NB4 (cell line): ENCODE results near the gene ZFAND3.

Experiments used
- MYC ChIP-seq: IDR thresholded peaks from 2 replicates; pipeline ENCODE4 v1.6.1; 2011; ENCODE audit warnings: low read depth, low read length
- POLR2A ChIP-seq: IDR thresholded peaks from 2 replicates; pipeline ENCODE4 v1.6.1; 2011; ENCODE audit warnings: mild to moderate bottlenecking; ENCODE audit not compliant: insufficient read length; ENCODE audit errors: extremely low read depth
- TF ChIP-seq, protein P1 (sequence below): IDR thresholded peaks from one replicate; pipeline ENCODE4 v1.5.1; 2012; ENCODE audit warnings: low read depth, low read length

DNA sequence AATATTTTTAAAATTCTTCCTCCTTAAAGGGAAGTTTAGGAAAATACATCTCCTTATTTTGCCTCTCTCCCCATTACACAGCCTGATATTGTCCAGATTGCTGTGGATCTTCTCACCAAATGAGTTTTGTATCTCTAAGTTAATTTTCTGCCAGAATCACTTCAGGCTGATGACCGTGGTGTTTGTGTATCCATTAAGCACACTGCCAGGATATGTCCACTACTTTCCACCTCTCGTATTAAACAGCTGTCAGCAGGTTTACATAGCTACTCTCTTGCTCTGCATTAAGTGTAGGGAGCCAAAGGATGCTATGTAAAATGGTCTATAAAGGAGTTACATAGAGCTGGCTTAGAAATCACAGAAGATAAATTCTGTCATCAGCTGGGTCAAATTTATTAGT is 201.1 kb downstream of the ZFAND3 start:
- TF ChIP-seq, protein P1, sequence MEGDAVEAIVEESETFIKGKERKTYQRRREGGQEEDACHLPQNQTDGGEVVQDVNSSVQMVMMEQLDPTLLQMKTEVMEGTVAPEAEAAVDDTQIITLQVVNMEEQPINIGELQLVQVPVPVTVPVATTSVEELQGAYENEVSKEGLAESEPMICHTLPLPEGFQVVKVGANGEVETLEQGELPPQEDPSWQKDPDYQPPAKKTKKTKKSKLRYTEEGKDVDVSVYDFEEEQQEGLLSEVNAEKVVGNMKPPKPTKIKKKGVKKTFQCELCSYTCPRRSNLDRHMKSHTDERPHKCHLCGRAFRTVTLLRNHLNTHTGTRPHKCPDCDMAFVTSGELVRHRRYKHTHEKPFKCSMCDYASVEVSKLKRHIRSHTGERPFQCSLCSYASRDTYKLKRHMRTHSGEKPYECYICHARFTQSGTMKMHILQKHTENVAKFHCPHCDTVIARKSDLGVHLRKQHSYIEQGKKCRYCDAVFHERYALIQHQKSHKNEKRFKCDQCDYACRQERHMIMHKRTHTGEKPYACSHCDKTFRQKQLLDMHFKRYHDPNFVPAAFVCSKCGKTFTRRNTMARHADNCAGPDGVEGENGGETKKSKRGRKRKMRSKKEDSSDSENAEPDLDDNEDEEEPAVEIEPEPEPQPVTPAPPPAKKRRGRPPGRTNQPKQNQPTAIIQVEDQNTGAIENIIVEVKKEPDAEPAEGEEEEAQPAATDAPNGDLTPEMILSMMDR, result no peak
- TF ChIP-seq POLR2A (no peak), MYC (no peak)
